ENCODE results near the gene SOX8. TPM values are rescaled to one million over a fixed set of nuclear protein-coding genes. Genes with fewer than 3 reads are reported as not detected.
"Not testable (repeated sequence)": the region's sequence is repeated elsewhere in the genome, so short reads cannot be mapped to it uniquely, and the experiment has no call there.

SOX8 gene
- total and polyA plus RNA-seq, 10 of the 15 experiments (the other 5 are each of a cell fraction or from before 2014, with no cell fraction given) = not detected

DNA sequence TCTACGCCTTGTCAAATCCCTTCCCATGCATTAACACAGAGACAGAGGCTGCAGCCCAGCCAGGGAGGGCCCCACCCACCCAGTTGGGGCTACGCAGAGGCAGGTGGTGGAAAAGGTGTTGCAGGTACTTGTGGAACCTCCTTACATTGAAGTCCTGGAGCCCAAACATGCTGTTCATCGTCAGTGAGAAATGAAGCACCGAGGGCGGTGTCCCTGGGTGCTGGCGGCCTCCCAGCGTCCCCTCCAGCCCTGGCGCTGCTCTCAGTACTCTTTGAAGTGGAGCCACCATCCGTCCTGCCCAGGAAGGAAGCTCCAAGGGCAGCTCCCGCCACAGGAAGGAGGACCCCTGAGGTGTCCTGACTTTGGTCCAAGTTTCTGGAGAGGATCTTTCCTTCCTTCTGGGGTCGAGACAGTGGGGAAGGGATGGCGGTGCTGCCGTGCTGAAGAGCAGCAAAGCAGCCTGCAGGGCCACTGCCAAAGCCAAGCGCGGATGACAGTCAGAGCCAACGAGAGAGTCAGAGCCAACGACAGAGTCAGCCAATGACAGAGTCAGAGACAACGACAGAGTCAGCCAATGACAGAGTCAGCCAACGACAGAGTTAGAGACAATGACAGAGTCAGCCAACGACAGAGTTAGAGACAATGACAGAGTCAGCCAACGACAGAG, 34.2 kb upstream of the SOX8 start:
- RAD21 ChIA-PET (ENCODE audit: unreplicated experiment) = no interaction called here
- Histone ChIP-seq H3K4me3 (no peak overlapping the region), H3K4me1 (ENCODE audit: control insufficient read depth, insufficient read depth, low read length) (no peaks in the 10 kb centered on the region), H3K36me3 (ENCODE audit: control insufficient read depth in 2 of 2, insufficient read depth in 2 of 2, low read length in 1 of 2) (no peaks in the 10 kb centered on the region), H3K79me2 (ENCODE audit: control insufficient read depth, insufficient read depth, low read length) (no peaks in the 10 kb centered on the region), H3K4me2 (ENCODE audit: control insufficient read depth, insufficient read depth) (no peak overlapping the region), H4K20me1 (ENCODE audit: control insufficient read depth, insufficient read depth) (no peaks in the 10 kb centered on the region), H3K27me3 (replicated peaks in 1 of 2; ENCODE audit: control insufficient read depth in 2 of 2, insufficient read depth in 2 of 2, low read length in 1 of 2) (no peaks in the 10 kb centered on the region), H3K9ac (ENCODE audit: control insufficient read depth, insufficient read depth, low read length) (no peak overlapping the region), H3K27ac (ENCODE audit: control insufficient read depth, insufficient read depth) (no peak overlapping the region), H2AFZ (ENCODE audit: control insufficient read depth, low read depth, low read length) (no peak overlapping the region), H3K9me3 (replicated peaks; ENCODE audit: control insufficient read depth, insufficient read depth, low read length) (no peaks in the 10 kb centered on the region; the same call in 1 of the 3 replicates)
- SMC1A ChIA-PET (ENCODE audit: uncharacterized antibody, unreplicated experiment) = no interaction called here
- 71% methylated on average over 21 of the region's 21 CpGs for WGBS (ENCODE audit: insufficient coverage, insufficient replicate concordance, low lambda C conversion rate, missing lambda C conversion rate)
- ATAC-seq (no peak), FAIRE-seq (no peak), DNase-seq (ENCODE audit: low read depth, low spot score) (no peak)
- POLR2A ChIA-PET = no interaction called here
- CTCF ChIA-PET = no interaction called here
- TF ChIP-seq SREBF1 (IDR thresholded peaks at IDR 0.05; ENCODE audit: low read length) (no peak), ATF3 (IDR thresholded peaks at IDR 0.05; ENCODE audit: borderline replicate concordance, extremely low read depth, low read depth, low read length) (no peak)
- no TSS peak for BruUV-seq (replicated peaks)
- intact Hi-C loops (cut with micrococcal nuclease; ENCODE audit: unreplicated experiment) = no loop called here
- in situ Hi-C loops (cut with MboI) = no loop called here

DNA sequence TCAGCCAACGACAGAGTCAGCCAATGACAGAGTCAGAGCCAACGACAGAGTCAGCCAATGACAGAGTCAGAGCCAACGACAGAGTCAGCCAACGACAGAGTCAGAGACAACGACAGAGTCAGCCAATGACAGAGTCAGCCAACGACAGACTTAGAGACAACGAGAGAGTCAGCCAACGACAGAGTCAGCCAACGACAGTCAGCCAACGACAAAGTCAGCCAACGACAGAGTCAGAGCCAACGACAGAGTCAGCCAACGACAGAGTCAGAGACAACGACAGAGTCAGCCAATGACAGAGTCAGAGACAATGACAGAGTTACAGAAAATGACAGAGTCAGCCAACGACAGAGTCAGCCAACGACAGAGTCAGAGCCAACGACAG, 33.7 kb upstream of the SOX8 start:
- H3K9ac ChIP-seq (ENCODE audit: control insufficient read depth, insufficient read depth, low read length); ATAC-seq; H3K27me3 ChIP-seq (replicated peaks in 1 of 2; ENCODE audit: control insufficient read depth in 2 of 2, insufficient read depth in 2 of 2, low read length in 1 of 2); H3K79me2 ChIP-seq (ENCODE audit: control insufficient read depth, insufficient read depth, low read length); H3K27ac ChIP-seq (ENCODE audit: control insufficient read depth, insufficient read depth); BruUV-seq (replicated peaks); H3K4me1 ChIP-seq (ENCODE audit: control insufficient read depth, insufficient read depth, low read length); H3K4me3 ChIP-seq; SMC1A ChIA-PET (ENCODE audit: uncharacterized antibody, unreplicated experiment); DNase-seq (ENCODE audit: low read depth, low spot score); H2AFZ ChIP-seq (ENCODE audit: control insufficient read depth, low read depth, low read length); H4K20me1 ChIP-seq (ENCODE audit: control insufficient read depth, insufficient read depth); H3K36me3 ChIP-seq (ENCODE audit: control insufficient read depth in 2 of 2, insufficient read depth in 2 of 2, low read length in 1 of 2); FAIRE-seq; H3K9me3 ChIP-seq (replicated peaks; ENCODE audit: control insufficient read depth, insufficient read depth, low read length); in situ Hi-C loops (cut with MboI); intact Hi-C loops (cut with micrococcal nuclease; ENCODE audit: unreplicated experiment); CTCF ChIA-PET; POLR2A ChIA-PET; H3K4me2 ChIP-seq (ENCODE audit: control insufficient read depth, insufficient read depth); RAD21 ChIA-PET (ENCODE audit: unreplicated experiment): not testable (repeated sequence)
- 66% methylated on average over 17 of the region's 17 CpGs for WGBS (ENCODE audit: insufficient coverage, insufficient replicate concordance, low lambda C conversion rate, missing lambda C conversion rate)

DNA sequence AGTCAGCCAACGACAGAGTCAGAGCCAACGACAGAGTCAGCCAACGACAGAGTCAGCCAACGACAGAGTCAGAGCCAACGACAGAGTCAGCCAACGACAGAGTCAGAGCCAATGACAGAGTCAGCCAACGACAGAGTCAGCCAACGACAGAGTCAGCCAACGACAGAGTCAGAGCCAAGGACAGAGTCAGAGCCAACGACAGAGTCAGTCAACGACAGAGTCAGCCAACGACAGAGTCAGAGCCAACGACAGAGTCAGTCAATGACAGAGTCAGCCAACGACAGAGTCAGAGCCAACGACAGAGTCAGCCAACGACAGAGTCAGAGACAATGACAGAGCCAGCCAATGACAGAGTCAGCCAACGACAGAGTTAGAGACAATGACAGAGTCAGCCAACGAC, 32.8 kb upstream of the SOX8 start:
- H3K4me2 ChIP-seq (ENCODE audit: control insufficient read depth, insufficient read depth); H3K79me2 ChIP-seq (ENCODE audit: control insufficient read depth, insufficient read depth, low read length); POLR2A ChIA-PET; H3K4me1 ChIP-seq (ENCODE audit: control insufficient read depth, insufficient read depth, low read length); RAD21 ChIA-PET (ENCODE audit: unreplicated experiment); CTCF ChIA-PET; FAIRE-seq; H3K27ac ChIP-seq (ENCODE audit: control insufficient read depth, insufficient read depth); ATAC-seq; H3K36me3 ChIP-seq (ENCODE audit: control insufficient read depth in 2 of 2, insufficient read depth in 2 of 2, low read length in 1 of 2); H2AFZ ChIP-seq (ENCODE audit: control insufficient read depth, low read depth, low read length); BruUV-seq (replicated peaks); intact Hi-C loops (cut with micrococcal nuclease; ENCODE audit: unreplicated experiment); H3K9me3 ChIP-seq (replicated peaks; ENCODE audit: control insufficient read depth, insufficient read depth, low read length); H3K9ac ChIP-seq (ENCODE audit: control insufficient read depth, insufficient read depth, low read length); H4K20me1 ChIP-seq (ENCODE audit: control insufficient read depth, insufficient read depth); H3K4me3 ChIP-seq; H3K27me3 ChIP-seq (replicated peaks in 1 of 2; ENCODE audit: control insufficient read depth in 2 of 2, insufficient read depth in 2 of 2, low read length in 1 of 2); in situ Hi-C loops (cut with MboI); DNase-seq (ENCODE audit: low read depth, low spot score); SMC1A ChIA-PET (ENCODE audit: uncharacterized antibody, unreplicated experiment): not testable (repeated sequence)
- 63% methylated on average over 18 of the region's 18 CpGs for WGBS (ENCODE audit: insufficient coverage, insufficient replicate concordance, low lambda C conversion rate, missing lambda C conversion rate)

Data from GM12878 (cell line).